HG03378 (cell line): ENCODE results near the gene LRCH4.

Experiments
- ATAC-seq: cut with Tn5 transposase; IDR thresholded peaks from one replicate; pipeline ENCODE4 v1.9.1; 2021; ENCODE audit warnings: mild to moderate bottlenecking, moderate library complexity; ENCODE audit not compliant: unreplicated experiment

LRCH4 gene

GRCh38 chr7:100585511-100586265, at the start of gene LRCH4:
Gene LRCH4 (minus strand): TSS chr7:100586129. CDS start chr7:100586100, 29 bp downstream.
- no peak for ATAC-seq

- ATAC-seq = no peak
These were observed 47.2 kb upstream of the LRCH4 start for GRCh38 chr7:100632951-100633717.

GRCh38 chr7:100630066-100630465, 44.1 kb upstream of the LRCH4 start:
- no peak for ATAC-seq

GRCh38 chr7:100629117-100629716, 43.3 kb upstream of the LRCH4 start:
- ATAC-seq = no peak

- ATAC-seq = no peak
These were observed 41.3 kb upstream of the LRCH4 start for GRCh38 chr7:100627238-100627549.

GRCh38 chr7:100626530-100627237, 40.8 kb upstream of the LRCH4 start:
- peak; percentile 45 for ATAC-seq

- no peak for ATAC-seq
These were observed 40.1 kb upstream of the LRCH4 start for GRCh38 chr7:100626055-100626454.

GRCh38 chr7:100623951-100624824, 38.3 kb upstream of the LRCH4 start:
- ATAC-seq = no peak

- no peak for ATAC-seq
These were observed 35.6 kb upstream of the LRCH4 start for GRCh38 chr7:100621554-100621953.

GRCh38 chr7:100620804-100621203, 34.9 kb upstream of the LRCH4 start:
- no peak for ATAC-seq

GRCh38 chr7:100620239-100620638, 34.3 kb upstream of the LRCH4 start:
- no peak for ATAC-seq

- no peak for ATAC-seq
These were observed 28.5 kb upstream of the LRCH4 start for GRCh38 chr7:100614308-100614861.

- no peak for ATAC-seq
These were observed 27.7 kb upstream of the LRCH4 start for GRCh38 chr7:100613412-100614175.

- no peak for ATAC-seq
These were observed 26.9 kb upstream of the LRCH4 start for GRCh38 chr7:100612730-100613390.

- peak; percentile 92 for ATAC-seq
These were observed 26.2 kb upstream of the LRCH4 start, which contains the start of gene MOSPD3 for GRCh38 chr7:100611983-100612729. Gene MOSPD3 (plus strand): TSS chr7:100612540. CDS start chr7:100612792, 252 bp downstream.

GRCh38 chr7:100609958-100610357, 24.0 kb upstream of the LRCH4 start:
- no peak for ATAC-seq

GRCh38 chr7:100607111-100607510, 21.2 kb upstream of the LRCH4 start:
- no peak for ATAC-seq

- ATAC-seq = no peak
These were observed 20.4 kb upstream of the LRCH4 start for GRCh38 chr7:100606313-100606712.
